ENCODE measurements around the gene POLK. TPM values are rescaled to one million over a fixed set of nuclear protein-coding genes. Genes with fewer than 3 reads are reported as not detected.

The POLK gene
- total and polyA plus RNA-seq, 2 of the 13 experiments (the other 11 are each of a cell fraction or from before 2014, with no cell fraction given): 8.6 to 11.7 TPM

GRCh38 chr5:75523275-75523674 lies 11.6 kb downstream of the POLK start (continued):
- TF ChIP-seq ZNF749 (CRISPR knock-in tag; IDR thresholded peaks at IDR 0.05; ENCODE audit: borderline replicate concordance) (no peak), AGO2 (optimal IDR thresholded peaks at IDR 0.05; ENCODE audit: low read depth, low read length) (no peak), MEF2D (CRISPR knock-in tag; IDR thresholded peaks at IDR 0.05) (no peak), ESRRA (CRISPR knock-in tag; IDR thresholded peaks at IDR 0.05; ENCODE audit: low read depth) (no peak), ZBTB4 (CRISPR knock-in tag; IDR thresholded peaks at IDR 0.05; ENCODE audit: borderline replicate concordance) (no peak), SCMH1 (CRISPR knock-in tag; IDR thresholded peaks at IDR 0.05; ENCODE audit: borderline replicate concordance) (no peak), ZNF674 (CRISPR knock-in tag; IDR thresholded peaks at IDR 0.05; ENCODE audit: low read depth) (no peak), KAT7 (CRISPR knock-in tag; IDR thresholded peaks at IDR 0.05; ENCODE audit: borderline replicate concordance) (no peak), SOX6 (IDR thresholded peaks at IDR 0.05) (no peak), SOX6 (CRISPR knock-in tag; IDR thresholded peaks at IDR 0.05) (peak; percentile 79), ZNF30 (CRISPR knock-in tag; IDR thresholded peaks at IDR 0.05) (no peak), NCOA2 (CRISPR knock-in tag; IDR thresholded peaks at IDR 0.05) (peak; percentile 57; the same call in 1 of the 2 replicates), ZNF552 (CRISPR knock-in tag; IDR thresholded peaks at IDR 0.05; ENCODE audit: borderline replicate concordance) (no peak), BCL6 (CRISPR knock-in tag; IDR thresholded peaks at IDR 0.05) (peak; percentile 100), ARID3A (IDR thresholded peaks at IDR 0.05; ENCODE audit: low read depth, low read length) (peak; percentile 71; the same call in 1 of the 2 replicates), ZNF614 (CRISPR knock-in tag; IDR thresholded peaks at IDR 0.05; ENCODE audit: borderline replicate concordance) (no peak), FOXA1 (IDR thresholded peaks at IDR 0.05) (no peak), FOXA1 (CRISPR knock-in tag; IDR thresholded peaks at IDR 0.05) (peak; percentile 71), ZFP1 (CRISPR knock-in tag; IDR thresholded peaks at IDR 0.05) (no peak), ZNF292 (CRISPR knock-in tag; IDR thresholded peaks at IDR 0.05; ENCODE audit: borderline replicate concordance, low read depth) (no peak), ZNF609 (CRISPR knock-in tag; IDR thresholded peaks at IDR 0.05; ENCODE audit: borderline replicate concordance) (peak; percentile 95)
